ENCODE data around the gene EVX2. TPM values are rescaled to one million over a fixed set of nuclear protein-coding genes. Genes with fewer than 3 reads are reported as not detected.

The EVX2 gene
- total and polyA plus RNA-seq, 8 donors = not detected

- Histone ChIP-seq H3K27me3 (peaks cover 68 to 100% (median 99%) of the 10 kb centered on the region in 3 donors), H3K4me3 (no peak overlapping the region), H3K36me3 (no peaks in the 10 kb centered on the region), H3K9me3 (peaks cover 9 to 57% (median 30%) of the 10 kb centered on the region in 4 donors), H3K4me1 (peaks cover 0 to 66% (median 40%) of the 10 kb centered on the region in 4 donors), H3K27ac (no peak overlapping the region)
- WGBS, 5 donors = 7 to 13% (median 11%) methylated on average over 40 to 62 of the region's 62 CpGs
- intact Hi-C loops (cut with DNase I; ENCODE audit: low total_unique reads) = no loop called here
- TF ChIP-seq POLR2A (IDR thresholded peaks at IDR 0.05) (no peak), CTCF (IDR thresholded peaks at IDR 0.05) (no peak), EP300 (IDR thresholded peaks at IDR 0.05) (no peak), POLR2AphosphoS5 (IDR thresholded peaks at IDR 0.05) (no peak)
- DNase-seq = peak in 1 of 2 donors; percentile 37
Observed at GRCh38 chr2:176081837-176082524, 1.8 kb downstream of the EVX2 start.

- H3K4me3 ChIP-seq = no peak overlapping the region
- H3K27ac ChIP-seq = no peak overlapping the region
- no peak for TF ChIP-seq CTCF (IDR thresholded peaks at IDR 0.05)
- peaks cover 0 to 66% (median 40%) of the 10 kb centered on the region in 4 donors for H3K4me1 ChIP-seq
- peaks cover 74 to 100% (median 99%) of the 10 kb centered on the region in 3 donors for H3K27me3 ChIP-seq
- WGBS, 5 donors = 7 to 15% (median 12%) methylated on average over 17 of the region's 17 CpGs
- intact Hi-C loops (cut with DNase I; ENCODE audit: low total_unique reads) = no loop called here
- DNase-seq = peak in 1 of 2 donors; percentile 22
- peaks cover 9 to 57% (median 31%) of the 10 kb centered on the region in 4 donors for H3K9me3 ChIP-seq
- no peaks in the 10 kb centered on the region for H3K36me3 ChIP-seq
Observed at GRCh38 chr2:176081376-176081836, 2.4 kb downstream of the EVX2 start.

GRCh38 chr2:176080540-176081375 is 3.0 kb downstream of the EVX2 start:
- Histone ChIP-seq H3K27ac (no peak overlapping the region), H3K36me3 (no peaks in the 10 kb centered on the region), H3K4me1 (peaks cover 0 to 59% (median 34%) of the 10 kb centered on the region in 4 donors), H3K9me3 (peaks cover 9 to 57% (median 31%) of the 10 kb centered on the region in 4 donors), H3K27me3 (peaks cover 74 to 100% (median 99%) of the 10 kb centered on the region in 3 donors), H3K4me3 (peak overlapping the region in 3 of 4 donors; percentile 13 to 34 (median 23))
- intact Hi-C loops (cut with DNase I; ENCODE audit: low total_unique reads) = no loop called here
- 5 to 13% (median 10%) methylated on average over 38 to 68 of the region's 68 CpGs for WGBS, 5 donors
- TF ChIP-seq POLR2A (IDR thresholded peaks at IDR 0.05) (no peak), POLR2AphosphoS5 (IDR thresholded peaks at IDR 0.05) (no peak), CTCF (IDR thresholded peaks at IDR 0.05) (no peak), EP300 (IDR thresholded peaks at IDR 0.05) (no peak)
- DNase-seq = peak in 1 of 2 donors; percentile 63

GRCh38 chr2:176079831-176080539 is 3.8 kb downstream of the EVX2 start:
- 2 to 6% (median 5%) methylated on average over 35 to 77 of the region's 86 CpGs for WGBS, 5 donors
- intact Hi-C loops (cut with DNase I; ENCODE audit: low total_unique reads) = no loop called here
- DNase-seq = peak in 1 of 2 donors; percentile 65

More at GRCh38 chr2:176079831-176080539, 3.8 kb downstream of the EVX2 start:
- peaks cover 9 to 55% (median 30%) of the 10 kb centered on the region in 4 donors for H3K9me3 ChIP-seq
- peaks cover 68 to 100% (median 99%) of the 10 kb centered on the region in 3 donors for H3K27me3 ChIP-seq
- TF ChIP-seq POLR2AphosphoS5 (IDR thresholded peaks at IDR 0.05) (no peak), CTCF (IDR thresholded peaks at IDR 0.05) (peak in 3 of 7 experiments; percentile 13 to 29 (median 27))
- H3K36me3 ChIP-seq = no peaks in the 10 kb centered on the region
- H3K4me3 ChIP-seq = peak overlapping the region; percentile 13 to 34 (median 26)
- no peak overlapping the region for H3K27ac ChIP-seq
- H3K4me1 ChIP-seq = peaks cover 0 to 51% (median 29%) of the 10 kb centered on the region in 4 donors

Data from stomach (tissue), 9 donors.